ENCODE results near the gene TOMM40.
"Not testable (repeated sequence)": the region's sequence is repeated elsewhere in the genome, so short reads cannot be mapped to it uniquely, and the experiment has no call there.

Gene TOMM40

DNA sequence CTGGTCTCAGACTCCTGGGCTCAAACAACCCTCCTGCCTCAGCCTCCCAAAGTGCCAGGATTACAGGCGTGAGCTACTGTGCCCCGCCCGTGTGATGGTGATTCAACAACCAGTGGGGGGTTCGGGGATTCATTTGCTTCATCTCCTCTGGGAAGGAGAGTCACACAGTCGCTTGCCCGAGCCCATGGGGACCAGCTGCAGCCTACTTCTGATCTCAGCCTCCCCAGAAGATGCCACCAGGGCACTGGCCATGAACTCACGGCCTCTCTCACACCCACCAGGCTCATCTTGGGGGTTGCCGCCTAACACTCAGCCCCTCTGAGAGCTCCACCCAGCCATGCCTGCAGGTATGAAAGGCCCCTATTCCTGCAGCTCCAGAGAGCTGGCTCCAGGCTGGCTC lies 6.8 kb downstream of the TOMM40 start:
- no peak for DNase-seq (ENCODE audit: low read depth in 3 of 3)

- no peak for DNase-seq (ENCODE audit: low read depth in 3 of 3)
These were observed 9.5 kb downstream of the TOMM40 start for GRCh38 chr19:44900328-44901244.

- DNase-seq (ENCODE audit: low read depth in 3 of 3): no peak
These were observed 12.2 kb downstream of the TOMM40 start for GRCh38 chr19:44903216-44903601.

DNA sequence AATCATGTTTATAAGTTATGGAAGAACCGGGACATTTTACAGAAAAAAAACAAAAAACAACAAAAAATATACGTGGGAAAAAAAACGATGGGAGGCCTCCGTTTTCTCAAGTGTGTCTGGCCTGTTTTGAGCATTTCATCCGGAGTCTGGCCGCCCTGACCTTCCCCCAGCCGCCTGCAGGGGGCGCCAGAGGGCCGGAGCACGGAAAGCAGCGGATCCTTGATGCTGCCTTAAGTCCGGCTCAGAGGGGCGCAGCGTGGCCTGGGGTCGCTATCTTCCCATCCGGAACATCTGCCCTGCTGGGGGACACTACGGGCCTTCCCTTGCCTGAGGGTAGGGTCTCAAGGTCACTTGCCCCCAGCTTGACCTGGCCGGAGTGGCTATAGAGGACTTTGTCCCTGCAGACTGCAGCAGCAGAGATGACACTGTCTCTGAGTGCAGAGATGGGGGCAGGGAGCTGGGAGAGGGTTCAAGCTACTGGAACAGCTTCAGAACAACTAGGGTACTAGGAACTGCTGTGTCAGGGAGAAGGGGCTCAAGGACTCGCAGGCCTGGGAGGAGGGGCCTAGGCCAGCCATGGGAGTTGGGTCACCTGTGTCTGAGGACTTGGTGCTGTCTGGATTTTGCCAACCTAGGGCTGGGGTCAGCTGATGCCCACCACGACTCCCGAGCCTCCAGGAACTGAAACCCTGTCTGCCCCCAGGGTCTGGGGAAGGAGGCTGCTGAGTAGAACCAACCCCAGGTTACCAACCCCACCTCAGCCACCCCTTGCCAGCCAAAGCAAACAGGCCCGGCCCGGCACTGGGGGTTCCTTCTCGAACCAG lies 12.8 kb downstream of the TOMM40 start:
- peak; percentile 51 to 69 (median 61) for DNase-seq (ENCODE audit: low read depth in 3 of 3)

DNA sequence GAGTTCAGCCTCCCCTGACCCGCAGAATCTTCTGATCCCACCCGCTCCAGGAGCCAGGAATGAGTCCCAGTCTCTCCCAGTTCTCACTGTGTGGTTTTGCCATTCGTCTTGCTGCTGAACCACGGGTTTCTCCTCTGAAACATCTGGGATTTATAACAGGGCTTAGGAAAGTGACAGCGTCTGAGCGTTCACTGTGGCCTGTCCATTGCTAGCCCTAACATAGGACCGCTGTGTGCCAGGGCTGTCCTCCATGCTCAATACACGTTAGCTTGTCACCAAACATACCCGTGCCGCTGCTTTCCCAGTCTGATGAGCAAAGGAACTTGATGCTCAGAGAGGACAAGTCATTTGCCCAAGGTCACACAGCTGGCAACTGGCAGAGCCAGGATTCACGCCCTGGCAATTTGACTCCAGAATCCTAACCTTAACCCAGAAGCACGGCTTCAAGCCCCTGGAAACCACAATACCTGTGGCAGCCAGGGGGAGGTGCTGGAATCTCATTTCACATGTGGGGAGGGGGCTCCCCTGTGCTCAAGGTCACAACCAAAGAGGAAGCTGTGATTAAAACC lies 13.5 kb downstream of the TOMM40 start:
- DNase-seq (ENCODE audit: low read depth in 3 of 3): no peak

DNA sequence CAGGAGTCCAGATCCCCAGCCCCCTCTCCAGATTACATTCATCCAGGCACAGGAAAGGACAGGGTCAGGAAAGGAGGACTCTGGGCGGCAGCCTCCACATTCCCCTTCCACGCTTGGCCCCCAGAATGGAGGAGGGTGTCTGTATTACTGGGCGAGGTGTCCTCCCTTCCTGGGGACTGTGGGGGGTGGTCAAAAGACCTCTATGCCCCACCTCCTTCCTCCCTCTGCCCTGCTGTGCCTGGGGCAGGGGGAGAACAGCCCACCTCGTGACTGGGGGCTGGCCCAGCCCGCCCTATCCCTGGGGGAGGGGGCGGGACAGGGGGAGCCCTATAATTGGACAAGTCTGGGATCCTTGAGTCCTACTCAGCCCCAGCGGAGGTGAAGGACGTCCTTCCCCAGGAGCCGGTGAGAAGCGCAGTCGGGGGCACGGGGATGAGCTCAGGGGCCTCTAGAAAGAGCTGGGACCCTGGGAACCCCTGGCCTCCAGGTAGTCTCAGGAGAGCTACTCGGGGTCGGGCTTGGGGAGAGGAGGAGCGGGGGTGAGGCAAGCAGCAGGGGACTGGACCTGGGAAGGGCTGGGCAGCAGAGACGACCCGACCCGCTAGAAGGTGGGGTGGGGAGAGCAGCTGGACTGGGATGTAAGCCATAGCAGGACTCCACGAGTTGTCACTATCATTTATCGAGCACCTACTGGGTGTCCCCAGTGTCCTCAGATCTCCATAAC lies 14.5 kb downstream of the TOMM40 start, which contains the start of gene APOE:
Gene APOE, plus strand, starts transcription at position 360 of the 724 bp plus-strand sequence. CDS start 829 bp downstream, outside the sequence.
- DNase-seq (ENCODE audit: low read depth in 3 of 3): no peak

DNA sequence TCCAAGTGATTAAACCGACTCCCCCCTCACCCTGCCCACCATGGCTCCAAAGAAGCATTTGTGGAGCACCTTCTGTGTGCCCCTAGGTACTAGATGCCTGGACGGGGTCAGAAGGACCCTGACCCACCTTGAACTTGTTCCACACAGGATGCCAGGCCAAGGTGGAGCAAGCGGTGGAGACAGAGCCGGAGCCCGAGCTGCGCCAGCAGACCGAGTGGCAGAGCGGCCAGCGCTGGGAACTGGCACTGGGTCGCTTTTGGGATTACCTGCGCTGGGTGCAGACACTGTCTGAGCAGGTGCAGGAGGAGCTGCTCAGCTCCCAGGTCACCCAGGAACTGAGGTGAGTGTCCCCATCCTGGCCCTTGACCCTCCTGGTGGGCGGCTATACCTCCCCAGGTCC lies 16.6 kb downstream of the TOMM40 start:
- no peak for DNase-seq (ENCODE audit: low read depth in 3 of 3)

GRCh38 chr19:44908074-44908835 lies 17.2 kb downstream of the TOMM40 start:
- no peak for DNase-seq (ENCODE audit: low read depth in 3 of 3)

DNA sequence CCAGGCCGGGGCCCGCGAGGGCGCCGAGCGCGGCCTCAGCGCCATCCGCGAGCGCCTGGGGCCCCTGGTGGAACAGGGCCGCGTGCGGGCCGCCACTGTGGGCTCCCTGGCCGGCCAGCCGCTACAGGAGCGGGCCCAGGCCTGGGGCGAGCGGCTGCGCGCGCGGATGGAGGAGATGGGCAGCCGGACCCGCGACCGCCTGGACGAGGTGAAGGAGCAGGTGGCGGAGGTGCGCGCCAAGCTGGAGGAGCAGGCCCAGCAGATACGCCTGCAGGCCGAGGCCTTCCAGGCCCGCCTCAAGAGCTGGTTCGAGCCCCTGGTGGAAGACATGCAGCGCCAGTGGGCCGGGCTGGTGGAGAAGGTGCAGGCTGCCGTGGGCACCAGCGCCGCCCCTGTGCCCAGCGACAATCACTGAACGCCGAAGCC lies 17.8 kb downstream of the TOMM40 start:
- DNase-seq (ENCODE audit: low read depth in 3 of 3): no peak

- DNase-seq (ENCODE audit: low read depth in 3 of 3): no peak
These were observed 18.7 kb downstream of the TOMM40 start for GRCh38 chr19:44909775-44910174.

GRCh38 chr19:44911896-44912295 lies 20.8 kb downstream of the TOMM40 start:
- not testable (repeated sequence) for DNase-seq (ENCODE audit: low read depth in 3 of 3)

DNA sequence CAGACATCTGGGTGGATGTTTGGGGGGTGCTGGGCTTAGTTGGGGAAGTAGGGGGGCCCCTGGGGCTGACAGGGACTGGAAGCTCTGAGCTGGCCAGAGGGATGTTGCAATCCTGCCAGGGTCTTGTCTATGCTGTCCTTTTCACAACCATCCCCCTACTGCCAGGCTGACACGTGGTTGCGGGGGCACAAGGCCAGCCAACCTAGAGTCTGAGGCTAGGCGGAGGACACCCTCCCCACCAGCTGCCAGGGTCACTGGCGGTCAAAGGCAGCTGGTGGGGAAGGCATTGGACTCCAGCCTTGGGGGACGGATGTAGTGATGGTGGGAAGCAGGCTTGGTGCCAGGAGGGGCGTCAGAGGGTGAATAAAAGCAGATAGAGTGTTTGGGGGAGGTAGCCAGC lies 21.8 kb downstream of the TOMM40 start:
- no peak for DNase-seq (ENCODE audit: low read depth in 3 of 3)

DNA sequence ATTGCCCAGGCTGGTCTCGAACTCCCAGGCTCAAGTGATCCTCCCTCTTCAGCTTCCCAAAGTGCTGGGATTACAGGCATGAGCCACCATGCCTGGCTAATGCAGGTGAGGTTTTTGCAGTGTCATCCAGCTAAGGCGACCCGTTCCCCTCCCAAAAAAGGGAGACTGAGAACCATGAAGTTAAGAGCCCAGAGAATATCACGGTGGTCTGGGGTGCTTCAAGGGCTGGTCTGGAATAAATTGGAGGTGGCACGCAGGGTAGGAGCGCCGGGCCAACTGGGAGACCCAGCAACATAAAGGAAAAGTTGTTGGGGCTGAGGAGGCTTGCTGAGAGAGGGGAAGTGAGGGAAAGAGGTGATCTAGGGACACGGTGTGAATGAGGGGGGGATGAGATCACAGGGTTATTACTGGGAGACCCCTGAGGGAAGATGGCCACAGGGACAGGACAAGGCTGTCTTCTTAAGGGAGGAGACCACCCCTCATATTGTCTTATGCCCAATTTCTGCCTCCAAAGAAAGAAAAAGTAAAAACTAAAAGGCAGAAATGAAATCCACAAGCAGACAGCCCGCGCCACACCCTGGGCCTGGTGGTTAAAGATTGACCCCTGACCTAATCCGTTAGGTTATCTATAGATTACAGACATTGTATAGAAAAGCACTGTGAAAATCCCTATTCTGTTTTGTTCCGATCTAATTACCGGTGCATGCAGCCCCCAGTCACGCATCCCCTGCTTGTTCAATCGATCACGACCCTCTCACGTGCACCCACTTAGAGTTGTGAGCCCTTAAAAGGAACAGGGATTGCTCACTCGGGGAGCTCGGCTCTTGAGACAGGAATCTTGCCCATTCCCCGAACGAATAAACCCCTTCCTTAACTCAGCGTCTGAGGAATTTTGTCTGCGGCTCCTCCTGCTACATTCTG lies 22.7 kb downstream of the TOMM40 start:
- not testable (repeated sequence) for DNase-seq (ENCODE audit: low read depth in 3 of 3)

DNA sequence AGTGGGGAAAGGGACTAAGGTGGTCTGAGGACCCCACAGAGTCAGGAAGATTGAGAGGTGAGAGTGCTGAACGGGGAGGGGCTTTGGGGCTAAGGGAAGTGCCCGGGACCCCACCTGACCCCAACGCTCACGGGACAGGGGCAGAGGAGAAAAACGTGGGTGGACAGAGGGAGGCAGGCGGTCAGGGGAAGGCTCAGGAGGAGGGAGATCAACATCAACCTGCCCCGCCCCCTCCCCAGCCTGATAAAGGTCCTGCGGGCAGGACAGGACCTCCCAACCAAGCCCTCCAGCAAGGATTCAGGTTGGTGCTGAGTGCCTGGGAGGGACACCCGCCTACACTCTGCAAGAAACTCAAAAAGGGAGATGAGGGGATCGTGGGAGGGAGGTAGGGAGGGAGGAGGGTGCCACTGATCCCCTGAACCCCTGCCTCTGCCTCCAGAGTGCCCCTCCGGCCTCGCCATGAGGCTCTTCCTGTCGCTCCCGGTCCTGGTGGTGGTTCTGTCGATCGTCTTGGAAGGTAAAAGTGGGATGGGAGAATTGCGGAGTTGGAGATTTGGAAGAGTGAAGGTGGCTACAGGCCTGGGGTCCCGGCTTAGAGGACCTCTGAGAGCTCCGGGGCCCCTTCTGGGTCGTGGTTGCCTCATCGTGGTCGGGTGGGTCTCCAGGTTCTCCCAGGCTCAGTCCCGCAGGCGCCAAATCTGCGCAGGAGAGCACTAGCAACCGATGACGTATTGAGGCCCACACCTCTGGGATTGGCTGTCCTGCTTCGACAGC lies 23.6 kb downstream of the TOMM40 start, which contains the start of gene APOC1:
Gene APOC1, plus strand, starts transcription at position 176 of the 774 bp plus-strand sequence. Its CDS starts 284 bp downstream, at position 460.
- peak; percentile 62 to 74 (median 65) for DNase-seq (ENCODE audit: low read depth in 3 of 3)

GRCh38 chr19:44924243-44924725 lies 33.2 kb downstream of the TOMM40 start:
- no peak for DNase-seq (ENCODE audit: low read depth in 3 of 3)

- DNase-seq (ENCODE audit: low read depth in 3 of 3): no peak
These were observed 34.2 kb downstream of the TOMM40 start for GRCh38 chr19:44925114-44925891.

GRCh38 chr19:44926245-44927077 lies 35.4 kb downstream of the TOMM40 start:
- not testable (repeated sequence) for DNase-seq (ENCODE audit: low read depth in 3 of 3)
